ENCODE results near the gene MBP.

- TF ChIP-seq MAX (IDR thresholded peaks at IDR 0.05; ENCODE audit: low read depth, low read length), result no peak
- TF ChIP-seq CTCF (IDR thresholded peaks at IDR 0.05; ENCODE audit: low read depth, low read length), result no peak
- no peak for TF ChIP-seq POLR2A (IDR thresholded peaks at IDR 0.05; ENCODE audit: extremely low read depth, insufficient read length)
Observed at GRCh38 chr18:77114152-77114414, 18.5 kb downstream of the MBP start.
